H1 (cell line): ENCODE measurements around the gene SYT17. TPM values are rescaled to one million over a fixed set of nuclear protein-coding genes. Genes with fewer than 3 reads are reported as not detected.

Source experiments
- CTCF ChIA-PET: fragments of 300-600 bp; sonication (Branson Sonifier 250); formaldehyde crosslinking; loops from one replicate; lab custom pipeline; 2021; ENCODE audit not compliant: partially characterized antibody; lab: Charles Lee
- POLR2A ChIA-PET: fragments of 300-600 bp; sonication (Branson Sonifier 250); formaldehyde crosslinking; loops from one replicate; lab custom pipeline; 2021; ENCODE audit warnings: inconsistent platforms; ENCODE audit not compliant: partially characterized antibody; lab: Charles Lee
- DNase-seq, 2 experiments: peaks; one replicate each; pipeline versions ENCODE4 v3.0.0 to v3.0.0-alpha.2; 2010 to 2022; ENCODE audit warnings: low spot score in 2 of 2, low read depth in 1 of 2, mixed read lengths in 1 of 2
- FAIRE-seq: peaks from 2 replicates; lab custom pipeline; 2011; peaks lifted over from hg19 to GRCh38; lab: Jason Lieb, UNC
- H2AFZ ChIP-seq: 2 replicates; pipeline ENCODE4 v1.8.1; 2012; ENCODE audit warnings: low read length, inconsistent platforms
- H2AK5ac ChIP-seq: 2 replicates; pipeline ENCODE4 v1.6.1; 2013; ENCODE audit warnings: low read depth, low read length
- H2BK120ac ChIP-seq: replicated peaks from 2 replicates; pipeline ENCODE3; 2013; ENCODE audit warnings: low read depth, low read length, inconsistent platforms
- H2BK12ac ChIP-seq: 2 replicates; pipeline ENCODE4 v1.6.1; 2013; ENCODE audit warnings: low read depth, low read length
- H2BK15ac ChIP-seq: 2 replicates; pipeline ENCODE4 v1.6.1; 2013; ENCODE audit warnings: low read length
- H2BK20ac ChIP-seq: 2 replicates; pipeline ENCODE4 v1.6.1; 2013; ENCODE audit warnings: low read length
- H2BK5ac ChIP-seq: 2 replicates; pipeline ENCODE4 v1.6.1; 2013; ENCODE audit warnings: low read depth, low read length
- H3K14ac ChIP-seq: 2 replicates; pipeline ENCODE4 v1.6.1; 2013; ENCODE audit warnings: inconsistent platforms; ENCODE audit not compliant: insufficient read length
- H3K18ac ChIP-seq: 2 replicates; pipeline ENCODE4 v1.6.1; 2013; ENCODE audit warnings: low read length; ENCODE audit errors: extremely low read depth
- H3K23ac ChIP-seq: 2 replicates; pipeline ENCODE4 v1.6.1; 2013; ENCODE audit warnings: inconsistent platforms; ENCODE audit not compliant: insufficient read length
- H3K23me2 ChIP-seq: 2 replicates; pipeline ENCODE4 v1.6.1; 2013; ENCODE audit warnings: low read depth, low read length
- H3K27ac ChIP-seq: 2 replicates; pipeline ENCODE4 v1.6.1; 2011; ENCODE audit warnings: low read depth, low read length, inconsistent platforms
- H3K27me3 ChIP-seq, 4 experiments: replicated peaks in 1 of 4; 1 replicate in 1 of 4; 2 replicates in 3 of 4; pipeline versions ENCODE4 v1.6.1 to v1.8.1; 2011 to 2013; ENCODE audit warnings: low read length in 3 of 4, mild to moderate bottlenecking in 3 of 4, inconsistent platforms in 2 of 4, mixed read lengths in 2 of 4, moderate library complexity in 1 of 4; ENCODE audit not compliant: control insufficient read depth in 3 of 4, insufficient read depth in 3 of 4; ENCODE audit errors: extremely low read depth in 1 of 4
- H3K36me3 ChIP-seq, 4 experiments: 2 replicates each; pipeline versions ENCODE4 v1.6.1 to v1.8.1; 2011 to 2013; ENCODE audit warnings: mild to moderate bottlenecking in 4 of 4, low read length in 3 of 4, moderate library complexity in 2 of 4, control low read depth in 1 of 4, inconsistent platforms in 1 of 4; ENCODE audit not compliant: insufficient read depth in 4 of 4, control insufficient read depth in 2 of 4
- H3K4ac ChIP-seq: replicated peaks from 2 replicates; pipeline ENCODE3; 2013; ENCODE audit warnings: low read length, low read depth, mixed read lengths, inconsistent platforms; ENCODE audit not compliant: insufficient read length
- H3K4me1 ChIP-seq, 4 experiments: replicated peaks in 1 of 4; 1 replicate in 1 of 4; 2 replicates in 3 of 4; pipeline versions ENCODE4 v1.6.1 to v1.8.1; 2011 to 2013; ENCODE audit warnings: low read length in 3 of 4, inconsistent platforms in 2 of 4, mixed read lengths in 1 of 4; ENCODE audit not compliant: insufficient read depth in 4 of 4, control insufficient read depth in 3 of 4
- H3K4me2 ChIP-seq, 2 experiments: 2 replicates each; pipeline versions ENCODE4 v1.6.1 to v1.8.1; 2011 to 2013; ENCODE audit warnings: low read depth in 2 of 2, low read length in 2 of 2, control low read depth in 1 of 2, inconsistent platforms in 1 of 2, mild to moderate bottlenecking in 1 of 2; ENCODE audit not compliant: insufficient read depth in 1 of 2
- H3K4me3 ChIP-seq, 4 experiments: fragments of 200-600, 300-600 bp in 1 of 4; sonication (generic), shearing (Covaris generic), sonication (Bioruptor Twin) in 1 of 4; 2 replicates each; pipeline versions ENCODE4 v1.5.1 to v1.8.1; 2011 to 2016; ENCODE audit warnings: low read length in 4 of 4, low read depth in 3 of 4, control low read depth in 2 of 4, inconsistent platforms in 2 of 4, mild to moderate bottlenecking in 2 of 4, mixed read lengths in 1 of 4, moderate library complexity in 1 of 4; ENCODE audit not compliant: insufficient read depth in 2 of 4; ENCODE audit errors: extremely low read depth in 1 of 4
- H3K56ac ChIP-seq: replicated peaks from 2 replicates; pipeline ENCODE3; 2013; ENCODE audit warnings: low read depth, mild to moderate bottlenecking, mixed read lengths, low read length, inconsistent platforms; ENCODE audit not compliant: insufficient read length
- H3K79me1 ChIP-seq: 2 replicates; pipeline ENCODE4 v1.6.1; 2013; ENCODE audit warnings: low read depth, low read length, control low read depth
- H3K79me2 ChIP-seq, 2 experiments: 2 replicates each; pipeline versions ENCODE4 v1.6.1 to v1.8.1; 2012 to 2013; ENCODE audit warnings: low read length in 2 of 2, mild to moderate bottlenecking in 2 of 2, inconsistent platforms in 1 of 2; ENCODE audit not compliant: insufficient read depth in 2 of 2, control insufficient read depth in 1 of 2
- H3K9ac ChIP-seq, 4 experiments: replicated peaks in 1 of 4; 1 replicate in 1 of 4; 2 replicates in 3 of 4; pipeline versions ENCODE4 v1.6.1 to v1.8.1; 2011 to 2013; ENCODE audit warnings: low read depth in 3 of 4, low read length in 3 of 4, control low read depth in 2 of 4, mild to moderate bottlenecking in 2 of 4, moderate library complexity in 2 of 4, inconsistent platforms in 1 of 4; ENCODE audit errors: extremely low read depth in 1 of 4
- H3K9me3 ChIP-seq, 2 experiments: 2 replicates each; pipeline versions ENCODE4 v1.6.1 to v1.8.1; 2012 to 2013; ENCODE audit warnings: mild to moderate bottlenecking in 2 of 2, moderate library complexity in 2 of 2, control low read depth in 1 of 2, inconsistent platforms in 1 of 2, low read depth in 1 of 2, low read length in 1 of 2, mixed read lengths in 1 of 2; ENCODE audit not compliant: insufficient read depth in 2 of 2
- H4K20me1 ChIP-seq, 2 experiments: replicated peaks in 1 of 2; 2 replicates each; pipeline versions ENCODE3 to v1.8.1; 2011 to 2013; ENCODE audit warnings: inconsistent platforms in 2 of 2, low read length in 2 of 2, mild to moderate bottlenecking in 1 of 2; ENCODE audit not compliant: insufficient read depth in 2 of 2, control insufficient read depth in 1 of 2
- H4K5ac ChIP-seq: 2 replicates; pipeline ENCODE4 v1.6.1; 2013; ENCODE audit warnings: low read length, low read depth, mixed read lengths, inconsistent platforms; ENCODE audit not compliant: insufficient read length
- H4K8ac ChIP-seq: 2 replicates; pipeline ENCODE4 v1.8.0; 2013; ENCODE audit warnings: mild to moderate bottlenecking, moderate library complexity, low read length, inconsistent platforms; ENCODE audit not compliant: insufficient read depth; ENCODE audit errors: extremely low read depth
- H4K91ac ChIP-seq: replicated peaks from 2 replicates; pipeline ENCODE3; 2013; ENCODE audit warnings: low read length, mixed read lengths, inconsistent platforms; ENCODE audit not compliant: insufficient read length
- HDAC6 ChIP-seq: IDR thresholded peaks from one replicate; pipeline ENCODE4 v1.7.1; 2012; ENCODE audit warnings: low read depth, mild to moderate bottlenecking, inconsistent platforms, low read length, moderate library complexity
- JUND ChIP-seq: IDR thresholded peaks from 2 replicates; pipeline ENCODE4 v1.6.1; 2011; ENCODE audit warnings: mild to moderate bottlenecking, improper control_type of control experiment, low read length
- KDM1A ChIP-seq: fragments of 200-600, 300-600 bp; sonication (generic); IDR thresholded peaks from 2 replicates; pipeline ENCODE4 v1.7.1; 2016; ENCODE audit warnings: mild to moderate bottlenecking, low read length, borderline replicate concordance
- KDM4A ChIP-seq: IDR thresholded peaks from one replicate; pipeline ENCODE4 v1.7.1; 2012; ENCODE audit warnings: low read depth, mild to moderate bottlenecking, moderate library complexity, low read length, inconsistent platforms; ENCODE audit not compliant: severe bottlenecking
- KDM5A ChIP-seq: fragments of 200-600 bp; IDR thresholded peaks from 2 replicates; pipeline ENCODE4 v1.7.1; 2012; ENCODE audit warnings: mild to moderate bottlenecking, low read length, inconsistent platforms, mixed read lengths
- PHF8 ChIP-seq: fragments of 200-600 bp; sonication (generic); conservative IDR thresholded peaks from 2 replicates; pipeline ENCODE4 v1.7.1; 2012; ENCODE audit warnings: low read depth, mild to moderate bottlenecking, inconsistent platforms, low read length, moderate library complexity
- POLR2AphosphoS5 ChIP-seq: IDR thresholded peaks from 2 replicates; pipeline ENCODE4 v1.6.1; 2011; ENCODE audit warnings: low read depth, low read length
- RXRA ChIP-seq: IDR thresholded peaks from 2 replicates; pipeline ENCODE4 v1.6.1; 2011; ENCODE audit warnings: low read depth, mild to moderate bottlenecking, low read length, moderate library complexity; ENCODE audit not compliant: insufficient read depth
- SAP30 ChIP-seq: fragments of 300-600 bp; sonication (generic); IDR thresholded peaks from 2 replicates; pipeline ENCODE4 v1.7.1; 2012; ENCODE audit warnings: low read length, moderate library complexity, mild to moderate bottlenecking, inconsistent platforms; ENCODE audit not compliant: insufficient read depth, insufficient replicate concordance
- TCF12 ChIP-seq: IDR thresholded peaks from 2 replicates; pipeline ENCODE4 v1.6.1; 2011; ENCODE audit warnings: low read depth, mild to moderate bottlenecking, low read length
- WGBS, 2 experiments: shearing (Covaris generic) in 1 of 2; methylation state at CpG; one replicate each; pipeline versions ENCODE4 v1.1.6 to v1.1.7; 2013 to 2015; ENCODE audit warnings: low lambda C conversion rate in 2 of 2, mixed read lengths in 2 of 2, inconsistent platforms in 1 of 2, low coverage in 1 of 2, missing lambda C conversion rate in 1 of 2; ENCODE audit not compliant: insufficient replicate concordance in 2 of 2, insufficient coverage in 1 of 2, insufficient read length in 1 of 2; ENCODE audit errors: extremely low coverage in 1 of 2, missing lambda C conversion rate in 1 of 2; 5-methylcytosine and 5-hydroxymethylcytosine counted together
- polyA plus RNA-seq, 7 experiments: library from polyadenylated mRNA; depleted of rRNA in 3 of 7; stranded (reverse) in 5 of 7; unstranded in 2 of 7; fragments of >200 nt in 5 of 7; fragments of 200-250 nt in 2 of 7; gene quantifications; 1 replicate in 5 of 7; 2 replicates in 1 of 7; 4 replicates in 1 of 7; pipeline versions ENCODE4 v1.2.1 to v1.2.3, GENCODE V29; 2011 to 2013; ENCODE audit warnings: missing spikeins in 2 of 7, mixed read lengths in 2 of 7
- total RNA-seq: library from RNA; stranded (reverse); fragmentation: NEBNext Ultra II Directional; extraction: Animal tissue kit (Norgen Biotek cat#: 25700); gene quantifications from 2 replicates; pipeline ENCODE4 v1.2.1, GENCODE V29; 2021

SYT17 gene
- total and polyA plus RNA-seq, 2 of the 8 experiments (the other 6 are each of a cell fraction or from before 2014, with no cell fraction given) = 5.8 to 18.1 TPM

GRCh38 chr16:19314718-19315425 lies 146.8 kb downstream of the SYT17 start:
- H3K23ac ChIP-seq = no peak overlapping the region
- H2BK5ac ChIP-seq = no peak overlapping the region
- H3K27me3 ChIP-seq = no peaks in the 10 kb centered on the region
- no peak overlapping the region for H3K56ac ChIP-seq
- no peak overlapping the region for H2BK120ac ChIP-seq
- peak overlapping the region; percentile 87 for H2BK20ac ChIP-seq
- no peaks in the 10 kb centered on the region for H3K36me3 ChIP-seq
- H2BK12ac ChIP-seq = 0 out of 2 replicates have a peak overlapping the region, but pooled peaks have one; percentile 5
- H4K91ac ChIP-seq = no peak overlapping the region
- H2AFZ ChIP-seq = no peak overlapping the region
- no peak overlapping the region for H3K4me2 ChIP-seq
- ChIA-PET POLR2A (no interaction called here), CTCF (no interaction called here)
- no peak overlapping the region for H3K9ac ChIP-seq
- no peak overlapping the region for H3K4me3 ChIP-seq
- H4K5ac ChIP-seq = no peak overlapping the region
- TF ChIP-seq RXRA = no peak
- no peak for TF ChIP-seq KDM5A
- TF ChIP-seq JUND = no peak
- no peak for TF ChIP-seq KDM1A
- no peak for TF ChIP-seq KDM4A
- TF ChIP-seq PHF8 = no peak
- TF ChIP-seq POLR2AphosphoS5 = no peak
- TF ChIP-seq TCF12 = no peak
- no peak for TF ChIP-seq HDAC6
- no peak for TF ChIP-seq SAP30
- H3K27ac ChIP-seq = no peak overlapping the region
- no peaks in the 10 kb centered on the region; a peak in 1 of 4 replicates for H3K79me2 ChIP-seq
- H3K9me3 ChIP-seq = peaks cover 6 to 11% of the 10 kb centered on the region in 2 experiments; a peak in 2 of 4 replicates
- H3K18ac ChIP-seq = no peak overlapping the region
- no peak overlapping the region for H3K4ac ChIP-seq
- no peak for DNase-seq
- H4K8ac ChIP-seq = no peak overlapping the region
- H3K23me2 ChIP-seq = no peaks in the 10 kb centered on the region
- peak overlapping the region; percentile 47; the same call in 1 of the 2 replicates for H2BK15ac ChIP-seq
- 77% methylated on average over 2 of the region's 2 CpGs; no CpG with 5 or more reads in 1 of the 2 experiments for WGBS, 2 experiments
- H3K14ac ChIP-seq = no peak overlapping the region
- FAIRE-seq = no peak
- no peak overlapping the region for H2AK5ac ChIP-seq
- H4K20me1 ChIP-seq = no peaks in the 10 kb centered on the region
- no peaks in the 10 kb centered on the region for H3K79me1 ChIP-seq
- peaks cover 4 to 16% (median 8%) of the 10 kb centered on the region in 4 experiments for H3K4me1 ChIP-seq
